OCI-LY7 (cell line): ENCODE data around the gene DAND5. TPM values are rescaled to one million over a fixed set of nuclear protein-coding genes. Genes with fewer than 3 reads are reported as not detected.

Experiments
- BruUV-seq: library from RNA; stranded (reverse); fragments of 400-500 nt; replicated peaks from 2 replicates; lab custom pipeline; 2021; lab: Mats Ljungman, UMichigan
- CTCF ChIA-PET: fragments of 300-600 bp; sonication (Branson Sonifier 250); formaldehyde crosslinking; loops from one replicate; lab custom pipeline; 2022; ENCODE audit warnings: antibody characterized with exemption; ENCODE audit not compliant: unreplicated experiment; lab: Charles Lee
- POLR2A ChIA-PET: fragments of 300-600 bp; sonication (Branson Sonifier 250); formaldehyde crosslinking; loops from one replicate; lab custom pipeline; 2022; ENCODE audit warnings: antibody characterized with exemption; lab: Charles Lee
- DNase-seq: peaks from one replicate; pipeline ENCODE4 v3.0.0-alpha.2; 2015; ENCODE audit warnings: low spot score
- H2AFZ ChIP-seq: fragments of 200-600 bp; sonication (generic), shearing (Covaris generic); 2 replicates; pipeline ENCODE4 v1.6.1; 2014; ENCODE audit warnings: mild to moderate bottlenecking, antibody characterized with exemption, low read length, moderate library complexity
- H3K27ac ChIP-seq: fragments of 200-600 bp; sonication (generic); 2 replicates; pipeline ENCODE4 v1.5.1; 2014; ENCODE audit warnings: mixed run types, low read depth, mild to moderate bottlenecking, moderate library complexity, low read length, inconsistent platforms; ENCODE audit not compliant: poor library complexity, severe bottlenecking
- H3K36me3 ChIP-seq: fragments of 200-600 bp; sonication (generic); 2 replicates; pipeline ENCODE4 v1.6.1; 2014; ENCODE audit warnings: mild to moderate bottlenecking, antibody characterized with exemption, low read length, moderate library complexity, mixed read lengths; ENCODE audit not compliant: insufficient read depth
- H3K4me1 ChIP-seq: fragments of 200-600 bp; sonication (generic); 2 replicates; pipeline ENCODE4 v1.5.1; 2014; ENCODE audit warnings: mild to moderate bottlenecking, low read length; ENCODE audit not compliant: insufficient read depth, poor library complexity, severe bottlenecking
- H3K4me2 ChIP-seq: fragments of 200-600 bp; sonication (generic); 2 replicates; pipeline ENCODE4 v1.6.1; 2014; ENCODE audit warnings: mild to moderate bottlenecking, low read length
- H3K4me3 ChIP-seq: fragments of 200-600 bp; sonication (generic); 2 replicates; pipeline ENCODE4 v1.5.1; 2014; ENCODE audit warnings: mild to moderate bottlenecking, low read depth, low read length; ENCODE audit not compliant: poor library complexity, severe bottlenecking
- H3K79me2 ChIP-seq: fragments of 200-600 bp; sonication (generic); 2 replicates; pipeline ENCODE4 v1.6.1; 2016; ENCODE audit warnings: low read depth, mild to moderate bottlenecking, low read length, moderate library complexity, mixed read lengths; ENCODE audit not compliant: insufficient read depth
- H3K9me2 ChIP-seq: fragments of 200-600 bp; sonication (generic); 2 replicates; pipeline ENCODE4 v1.6.1; 2016; ENCODE audit warnings: mild to moderate bottlenecking, low read length, mixed read lengths; ENCODE audit not compliant: insufficient read depth
- H3K9me3 ChIP-seq: fragments of 200-600 bp; sonication (generic); 2 replicates; pipeline ENCODE4 v1.6.1; 2014; ENCODE audit warnings: mild to moderate bottlenecking, mixed run types, low read length, mixed read lengths
- H4K20me1 ChIP-seq: fragments of 200-600 bp; sonication (generic); 2 replicates; pipeline ENCODE4 v1.6.1; 2014; ENCODE audit warnings: mild to moderate bottlenecking, antibody characterized with exemption, low read length, moderate library complexity, mixed read lengths; ENCODE audit not compliant: insufficient read depth
- EZH2phosphoT487 ChIP-seq: fragments of 200-600 bp; sonication (generic); IDR thresholded peaks from 2 replicates; pipeline ENCODE4 v1.6.1; 2018; ENCODE audit warnings: low read depth, borderline replicate concordance, mild to moderate bottlenecking, mixed run types, antibody characterized with exemption, low read length, moderate library complexity, mixed read lengths
- intact Hi-C: fragments of 100-400 bp; cut with micrococcal nuclease; formaldehyde crosslinking; loops from one replicate; pipeline ENCODE4 v1.10.0; 2022; ENCODE audit not compliant: unreplicated experiment
- total RNA-seq, 2 experiments: library from RNA; depleted of rRNA in 1 of 2; stranded (reverse); fragments of >200 nt in 1 of 2; shearing (Covaris generic) in 1 of 2; gene quantifications; 2 replicates each; pipeline ENCODE4 v1.2.3, GENCODE V29; 2014 to 2022
- TF ChIP-seq, protein P1 (sequence below): fragments of 200-600 bp; sonication (generic); conservative IDR thresholded peaks from 2 replicates; pipeline ENCODE4 v1.5.1; 2014; ENCODE audit warnings: mild to moderate bottlenecking, antibody characterized with exemption, low read length, moderate library complexity, mixed read lengths

The DAND5 gene
- total RNA-seq, 2 experiments from 2014 or later = 0.06 to 0.84 TPM

DNA sequence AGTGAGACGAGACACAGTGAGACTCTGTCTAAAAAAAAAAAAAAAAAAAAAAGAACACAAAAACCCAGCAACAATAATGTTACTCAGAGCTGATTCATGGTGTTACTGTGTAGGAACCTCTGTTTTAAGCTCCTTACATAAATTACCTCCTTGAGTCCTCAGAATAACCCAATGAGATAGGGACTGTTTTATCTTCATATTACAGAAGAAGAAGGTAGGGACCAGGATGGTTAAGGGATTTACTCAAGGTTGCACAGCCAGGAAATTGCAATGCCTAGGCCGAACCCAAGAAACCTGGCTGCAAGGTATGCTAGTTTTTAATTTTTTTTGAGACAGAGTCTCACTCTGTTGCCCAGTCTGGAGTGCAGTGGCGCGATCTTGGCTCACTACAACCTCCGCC lies 1.5 kb upstream of the DAND5 start:
- ChIA-PET POLR2A (interaction anchor here (0.7 kb wide), 1 partner anchor 201 kb away, joined by 3 read pairs; no protein-coding TSS in a partner anchor), CTCF (no interaction called here)
- DNase-seq = no peak
- no peak overlapping the region for H3K4me2 ChIP-seq
- intact Hi-C loops = no loop called here
- no peaks in the 10 kb centered on the region for H3K79me2 ChIP-seq
- H3K4me3 ChIP-seq = no peak overlapping the region
- no TSS peak for BruUV-seq
- no peak overlapping the region for H2AFZ ChIP-seq
- TF ChIP-seq, protein P1, sequence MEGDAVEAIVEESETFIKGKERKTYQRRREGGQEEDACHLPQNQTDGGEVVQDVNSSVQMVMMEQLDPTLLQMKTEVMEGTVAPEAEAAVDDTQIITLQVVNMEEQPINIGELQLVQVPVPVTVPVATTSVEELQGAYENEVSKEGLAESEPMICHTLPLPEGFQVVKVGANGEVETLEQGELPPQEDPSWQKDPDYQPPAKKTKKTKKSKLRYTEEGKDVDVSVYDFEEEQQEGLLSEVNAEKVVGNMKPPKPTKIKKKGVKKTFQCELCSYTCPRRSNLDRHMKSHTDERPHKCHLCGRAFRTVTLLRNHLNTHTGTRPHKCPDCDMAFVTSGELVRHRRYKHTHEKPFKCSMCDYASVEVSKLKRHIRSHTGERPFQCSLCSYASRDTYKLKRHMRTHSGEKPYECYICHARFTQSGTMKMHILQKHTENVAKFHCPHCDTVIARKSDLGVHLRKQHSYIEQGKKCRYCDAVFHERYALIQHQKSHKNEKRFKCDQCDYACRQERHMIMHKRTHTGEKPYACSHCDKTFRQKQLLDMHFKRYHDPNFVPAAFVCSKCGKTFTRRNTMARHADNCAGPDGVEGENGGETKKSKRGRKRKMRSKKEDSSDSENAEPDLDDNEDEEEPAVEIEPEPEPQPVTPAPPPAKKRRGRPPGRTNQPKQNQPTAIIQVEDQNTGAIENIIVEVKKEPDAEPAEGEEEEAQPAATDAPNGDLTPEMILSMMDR = no peak
- TF ChIP-seq EZH2phosphoT487 = no peak
- no peak overlapping the region for H3K27ac ChIP-seq
- no peaks in the 10 kb centered on the region for H3K36me3 ChIP-seq
- peaks cover 6% of the 10 kb centered on the region for H3K4me1 ChIP-seq
- H3K9me3 ChIP-seq = no peaks in the 10 kb centered on the region
- H3K9me2 ChIP-seq = no peaks in the 10 kb centered on the region
- H4K20me1 ChIP-seq = no peaks in the 10 kb centered on the region

DNA sequence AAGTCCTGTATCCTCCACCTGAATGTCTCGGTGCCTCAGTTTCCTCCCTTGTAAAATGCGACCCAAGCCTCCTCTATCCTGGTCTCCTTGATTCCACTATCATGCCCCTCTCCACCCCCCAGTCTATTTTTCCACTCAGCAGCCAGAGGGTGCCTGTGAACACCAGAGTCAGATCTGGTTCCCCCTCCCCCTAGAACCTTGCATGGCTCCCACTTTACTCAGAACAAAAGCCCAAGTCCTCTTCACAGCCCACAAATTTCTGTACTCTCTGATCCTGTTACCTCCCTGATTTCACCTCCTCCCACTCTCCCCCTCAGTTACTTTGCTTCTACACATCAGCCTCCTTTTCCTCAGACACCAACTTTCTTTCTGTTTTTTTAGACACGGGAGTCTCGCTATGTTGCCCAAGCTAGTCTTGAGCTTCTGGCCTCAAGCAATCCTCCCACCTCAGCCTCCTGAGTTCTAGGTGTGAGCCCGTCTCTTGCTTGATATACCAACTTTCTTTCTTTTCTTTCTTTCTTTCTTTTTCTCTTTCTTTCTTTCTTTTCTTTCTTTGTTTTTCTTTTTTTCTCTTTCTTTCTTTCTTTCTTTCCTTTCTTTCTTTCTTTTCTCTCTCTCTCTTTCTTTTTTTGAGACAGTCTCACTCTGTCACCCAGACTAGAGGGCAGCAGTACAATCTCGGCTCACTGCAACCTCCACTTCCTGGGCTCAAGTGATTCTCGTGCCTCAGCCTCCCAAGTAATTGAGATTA lies 869 bp downstream of the DAND5 start:
- TF ChIP-seq, protein P1 = 0 out of 2 replicates have a peak, but pooled peaks have one; percentile 14
- TF ChIP-seq EZH2phosphoT487 = no peak
- no peaks in the 10 kb centered on the region for H3K9me2 ChIP-seq
- no peak overlapping the region for H3K4me2 ChIP-seq
- H3K79me2 ChIP-seq = no peaks in the 10 kb centered on the region
- no peaks in the 10 kb centered on the region for H3K36me3 ChIP-seq
- intact Hi-C loops = no loop called here
- POLR2A ChIA-PET = no interaction called here
- no peak for DNase-seq
- H3K9me3 ChIP-seq = no peaks in the 10 kb centered on the region
- no peak overlapping the region for H3K27ac ChIP-seq
- BruUV-seq = no TSS peak
- no peaks in the 10 kb centered on the region for H4K20me1 ChIP-seq
- H3K4me1 ChIP-seq = peaks cover 6% of the 10 kb centered on the region
- H3K4me3 ChIP-seq = no peak overlapping the region
- CTCF ChIA-PET = no interaction called here
- no peak overlapping the region for H2AFZ ChIP-seq

DNA sequence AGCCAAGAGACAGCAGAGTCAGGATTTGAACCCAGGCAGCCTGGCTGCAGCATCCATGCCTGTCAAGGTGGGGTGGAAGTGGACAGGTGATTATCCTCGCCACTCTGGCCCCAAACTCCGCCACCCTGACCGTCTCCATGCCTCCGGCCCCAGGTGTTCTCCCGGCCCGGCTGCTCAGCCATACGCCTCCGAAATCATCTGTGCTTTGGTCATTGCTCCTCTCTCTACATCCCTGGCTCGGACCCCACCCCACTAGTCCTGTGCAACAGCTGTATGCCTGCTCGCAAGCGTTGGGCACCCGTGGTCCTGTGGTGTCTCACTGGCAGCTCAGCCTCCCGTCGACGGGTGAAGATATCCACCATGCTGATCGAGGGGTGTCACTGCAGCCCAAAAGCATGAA lies 3.9 kb downstream of the DAND5 start:
- ChIA-PET POLR2A (no interaction called here), CTCF (no interaction called here)
- no peaks in the 10 kb centered on the region for H3K9me3 ChIP-seq
- no peaks in the 10 kb centered on the region for H3K79me2 ChIP-seq
- H3K27ac ChIP-seq = no peak overlapping the region
- no peaks in the 10 kb centered on the region for H3K9me2 ChIP-seq
- H2AFZ ChIP-seq = no peak overlapping the region
- no peaks in the 10 kb centered on the region for H3K36me3 ChIP-seq
- DNase-seq = no peak
- TF ChIP-seq, protein P1 = no peak
- TF ChIP-seq EZH2phosphoT487 = no peak
- no peaks in the 10 kb centered on the region for H3K4me1 ChIP-seq
- intact Hi-C loops = no loop called here
- no peak overlapping the region for H3K4me3 ChIP-seq
- BruUV-seq = no TSS peak
- H3K4me2 ChIP-seq = no peak overlapping the region
- no peaks in the 10 kb centered on the region for H4K20me1 ChIP-seq
